ENCODE results near the gene KIAA1755. TPM values are rescaled to one million over a fixed set of nuclear protein-coding genes. Genes with fewer than 3 reads are reported as not detected.

Gene KIAA1755
- total RNA-seq, 1 donor from 2014 or later: 0.22 TPM

GRCh38 chr20:38300438-38300837 lies 39.9 kb upstream of the KIAA1755 start:
- no peak overlapping the region for H3K4me3 Mint-ChIP-seq
- H3F3A ChIP-seq (ENCODE audit: low read depth): no peaks in the 10 kb centered on the region
- DNase-seq (ENCODE audit: low spot score): no peak
- no peaks in the 10 kb centered on the region for H3K36me3 Mint-ChIP-seq
- H3K9me3 Mint-ChIP-seq: no peaks in the 10 kb centered on the region
- H3K4me1 ChIP-seq: peaks cover 15% of the 10 kb centered on the region
- no peak overlapping the region for H3K9ac ChIP-seq
- no peak overlapping the region for H3K27ac Mint-ChIP-seq
- no peak overlapping the region for H3K27ac ChIP-seq
- H3K9me3 ChIP-seq (ENCODE audit: low read depth): no peaks in the 10 kb centered on the region
- TF ChIP-seq CTCF (IDR thresholded peaks at IDR 0.05) (no peak), EZH2phosphoT487 (IDR thresholded peaks at IDR 0.05) (no peak), EZH2 (IDR thresholded peaks at IDR 0.05) (no peak)
- no peak overlapping the region for H3K4me3 ChIP-seq
- H3K27me3 ChIP-seq: no peaks in the 10 kb centered on the region
- peaks cover 3% of the 10 kb centered on the region for H3K27me3 Mint-ChIP-seq (ENCODE audit: insufficient read depth, low read depth)
- H3K36me3 ChIP-seq: no peaks in the 10 kb centered on the region
- H4K20me1 ChIP-seq (ENCODE audit: low read depth): no peaks in the 10 kb centered on the region
- no peak overlapping the region for H2AFZ ChIP-seq (replicated peaks)
- no peak overlapping the region for H3K4me2 ChIP-seq
- peaks cover 34% of the 10 kb centered on the region for H3K4me1 Mint-ChIP-seq
- H3K79me2 ChIP-seq (ENCODE audit: low read depth): no peaks in the 10 kb centered on the region

- H3K27ac ChIP-seq: no peak overlapping the region
- no peak overlapping the region for H3K4me2 ChIP-seq
- no peaks in the 10 kb centered on the region for H3K27me3 ChIP-seq
- H3K4me1 ChIP-seq: peaks cover 15% of the 10 kb centered on the region
- Mint-ChIP-seq H3K36me3 (no peaks in the 10 kb centered on the region), H3K27ac (no peak overlapping the region), H3K4me3 (no peak overlapping the region), H3K27me3 (ENCODE audit: insufficient read depth, low read depth) (peaks cover 3% of the 10 kb centered on the region), H3K9me3 (no peaks in the 10 kb centered on the region), H3K4me1 (peaks cover 37% of the 10 kb centered on the region)
- H3K36me3 ChIP-seq: no peaks in the 10 kb centered on the region
- no peaks in the 10 kb centered on the region for H3F3A ChIP-seq (ENCODE audit: low read depth)
- H3K4me3 ChIP-seq: no peak overlapping the region
- TF ChIP-seq CTCF (IDR thresholded peaks at IDR 0.05): no peak
- no peak for TF ChIP-seq EZH2 (IDR thresholded peaks at IDR 0.05)
- TF ChIP-seq EZH2phosphoT487 (IDR thresholded peaks at IDR 0.05): no peak
- no peaks in the 10 kb centered on the region for H3K79me2 ChIP-seq (ENCODE audit: low read depth)
- H4K20me1 ChIP-seq (ENCODE audit: low read depth): no peaks in the 10 kb centered on the region
- no peak overlapping the region for H2AFZ ChIP-seq (replicated peaks)
- DNase-seq (ENCODE audit: low spot score): no peak
- no peaks in the 10 kb centered on the region for H3K9me3 ChIP-seq (ENCODE audit: low read depth)
- no peak overlapping the region for H3K9ac ChIP-seq
Measured at GRCh38 chr20:38299963-38300362, 39.4 kb upstream of the KIAA1755 start.

- Histone ChIP-seq H4K20me1 (ENCODE audit: low read depth) (no peaks in the 10 kb centered on the region), H3K4me3 (no peak overlapping the region), H2AFZ (replicated peaks) (peak overlapping the region; percentile 91), H3F3A (ENCODE audit: low read depth) (no peaks in the 10 kb centered on the region), H3K4me1 (peaks cover 16% of the 10 kb centered on the region), H3K79me2 (ENCODE audit: low read depth) (no peaks in the 10 kb centered on the region), H3K27me3 (no peaks in the 10 kb centered on the region), H3K36me3 (no peaks in the 10 kb centered on the region), H3K9ac (no peak overlapping the region), H3K9me3 (ENCODE audit: low read depth) (no peaks in the 10 kb centered on the region), H3K27ac (no peak overlapping the region), H3K4me2 (no peak overlapping the region)
- Mint-ChIP-seq H3K36me3 (no peaks in the 10 kb centered on the region), H3K27ac (peak overlapping the region; percentile 72), H3K27me3 (ENCODE audit: insufficient read depth, low read depth) (peaks cover 3% of the 10 kb centered on the region), H3K4me1 (peaks cover 30% of the 10 kb centered on the region), H3K4me3 (no peak overlapping the region), H3K9me3 (no peaks in the 10 kb centered on the region)
- DNase-seq (ENCODE audit: low spot score): no peak
- TF ChIP-seq EZH2 (IDR thresholded peaks at IDR 0.05): no peak
- no peak for TF ChIP-seq EZH2phosphoT487 (IDR thresholded peaks at IDR 0.05)
- no peak for TF ChIP-seq CTCF (IDR thresholded peaks at IDR 0.05)
Measured at GRCh38 chr20:38298768-38299288, 38.3 kb upstream of the KIAA1755 start.

Data from neural progenitor cell (in vitro differentiated cells).